Fibroblast of skin of right biceps (primary cell): ENCODE data around the gene SLC22A7.
"Not testable (repeated sequence)": the region's sequence is repeated elsewhere in the genome, so short reads cannot be mapped to it uniquely, and the experiment has no call there.

ENCODE experiments used
- DNase-seq: peaks from one replicate; pipeline ENCODE4 v3.0.0-alpha.2; 2013

The SLC22A7 gene

GRCh38 chr6:43347444-43347843 lies 49.4 kb downstream of the SLC22A7 start:
- no peak for DNase-seq

DNA sequence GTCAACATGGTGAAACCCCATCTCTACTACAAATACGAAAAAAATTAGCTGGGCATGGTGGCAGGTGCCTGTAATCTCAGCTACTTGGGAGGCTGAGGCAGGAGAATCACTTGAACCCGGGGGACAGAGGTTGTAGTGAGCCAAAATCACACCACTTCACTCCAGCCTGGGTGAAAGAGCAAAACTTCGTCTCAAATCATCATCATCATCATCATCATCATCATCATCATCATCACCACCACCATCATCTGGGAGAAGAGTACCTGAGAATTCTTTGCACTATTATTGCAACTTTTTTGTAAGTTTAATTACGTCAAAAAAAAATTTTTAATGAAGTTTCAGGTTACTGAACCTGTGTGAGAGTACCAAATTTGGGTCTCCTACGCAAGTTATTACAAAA lies 53.9 kb downstream of the SLC22A7 start:
- not testable (repeated sequence) for DNase-seq
